ENCODE results near the gene KATNAL1. TPM values are rescaled to one million over a fixed set of nuclear protein-coding genes. Genes with fewer than 3 reads are reported as not detected.
A peak's percentile ranks its signal among the peaks of the same experiment; 100 is the strongest.

The KATNAL1 gene
- total and polyA plus RNA-seq, 10 of the 15 experiments (the other 5 are each of a cell fraction or from before 2014, with no cell fraction given), result 6.5 to 18.7 (median 11.7) TPM

GRCh38 chr13:30157616-30157993 is 149.7 kb downstream of the KATNAL1 start:
- RAD21 ChIA-PET (ENCODE audit: unreplicated experiment), result interaction anchor here (0.5 to 3.9 kb wide), 9 partner anchors 11 to 387 kb away, joined by 3 to 82 read pairs (median 8); no protein-coding TSS in a partner anchor
- TF ChIP-seq ZNF217 (IDR thresholded peaks at IDR 0.05) (no peak), IKZF2 (IDR thresholded peaks at IDR 0.05) (peak; percentile 14 to 42; a peak in 2 of 4 replicates), FOXM1 (IDR thresholded peaks at IDR 0.05; ENCODE audit: low read depth, low read length) (0 out of 2 replicates have a peak, but pooled peaks have one; percentile 20), NR2C1 (IDR thresholded peaks at IDR 0.05) (no peak), CBFB (IDR thresholded peaks at IDR 0.05; ENCODE audit: low read depth) (peak; percentile 46; the same call in 1 of the 2 replicates), SP1 (IDR thresholded peaks at IDR 0.05; ENCODE audit: low read depth, low read length) (no peak), NFIC (IDR thresholded peaks at IDR 0.05; ENCODE audit: low read depth, low read length) (peak; percentile 70; the same call in 1 of the 2 replicates), CREM (IDR thresholded peaks at IDR 0.05; ENCODE audit: low read depth) (peak; percentile 42; the same call in 1 of the 2 replicates), MEF2A (IDR thresholded peaks at IDR 0.05; ENCODE audit: insufficient read depth, low read depth, low read length) (peak; percentile 91), NFXL1 (IDR thresholded peaks at IDR 0.05; ENCODE audit: borderline replicate concordance) (no peak), ETV6 (conservative IDR thresholded peaks at IDR 0.05 in 1 of 2, IDR thresholded peaks at IDR 0.05 in 1 of 2; ENCODE audit: borderline replicate concordance in 1 of 2, low read depth in 1 of 2) (peak in 1 of 2 experiments; percentile 30; a peak in 1 of 4 replicates), JUNB (IDR thresholded peaks at IDR 0.05) (peak; percentile 17; the same call in 1 of the 2 replicates), IKZF1 (conservative IDR thresholded peaks at IDR 0.05) (peak; percentile 60), TCF7 (IDR thresholded peaks at IDR 0.05; ENCODE audit: borderline replicate concordance) (no peak), SKIL (IDR thresholded peaks at IDR 0.05; ENCODE audit: low read depth, poor library complexity, severe bottlenecking) (peak; percentile 24), CREB1 (IDR thresholded peaks at IDR 0.05; ENCODE audit: low read depth) (peak; percentile 47; the same call in 1 of the 2 replicates), MYB (IDR thresholded peaks at IDR 0.05; ENCODE audit: borderline replicate concordance, low read depth, low read length) (no peak), NRF1 (conservative IDR thresholded peaks at IDR 0.05; ENCODE audit: low read depth, low read length) (no peak), SPI1 (IDR thresholded peaks at IDR 0.05; ENCODE audit: borderline replicate concordance, insufficient read depth, low read depth, low read length) (no peak), POLR2AphosphoS5 (IDR thresholded peaks at IDR 0.05; ENCODE audit: low read length) (peak; percentile 28; the same call in 1 of the 2 replicates), RUNX3 (IDR thresholded peaks at IDR 0.05; ENCODE audit: low read length) (peak; percentile 56; the same call in 1 of the 2 replicates), MEF2B (IDR thresholded peaks at IDR 0.05; ENCODE audit: partially characterized antibody, poor library complexity, severe bottlenecking) (peak; percentile 69), EED (IDR thresholded peaks at IDR 0.05; ENCODE audit: low read depth) (peak; percentile 96)

More at GRCh38 chr13:30157616-30157993, 149.7 kb downstream of the KATNAL1 start:
- POLR2A ChIA-PET, result interaction anchor here (1.0 to 2.6 kb wide), 6 partner anchors 10 to 35 kb away, joined by 4 to 21 read pairs (median 6); no protein-coding TSS in a partner anchor
- Histone ChIP-seq H3K36me3 (ENCODE audit: control insufficient read depth in 2 of 2, insufficient read depth in 2 of 2, low read length in 1 of 2) (no peaks in the 10 kb centered on the region), H3K79me2 (ENCODE audit: control insufficient read depth, insufficient read depth, low read length) (no peaks in the 10 kb centered on the region), H3K9ac (ENCODE audit: control insufficient read depth, insufficient read depth, low read length) (peak overlapping the region; percentile 46; the same call in 1 of the 2 replicates), H2AFZ (ENCODE audit: control insufficient read depth, low read depth, low read length) (peak overlapping the region; percentile 56), H3K27ac (ENCODE audit: control insufficient read depth, insufficient read depth) (peak overlapping the region; percentile 20; the same call in 1 of the 2 replicates), H3K4me3 (no peak overlapping the region), H3K9me3 (replicated peaks; ENCODE audit: control insufficient read depth, insufficient read depth, low read length) (no peaks in the 10 kb centered on the region), H3K4me1 (ENCODE audit: control insufficient read depth, insufficient read depth, low read length) (peaks cover 33% of the 10 kb centered on the region), H3K4me2 (ENCODE audit: control insufficient read depth, insufficient read depth) (peak overlapping the region; percentile 88), H3K27me3 (replicated peaks in 1 of 2; ENCODE audit: control insufficient read depth in 2 of 2, insufficient read depth in 2 of 2, low read length in 1 of 2) (no peaks in the 10 kb centered on the region), H4K20me1 (ENCODE audit: control insufficient read depth, insufficient read depth) (no peaks in the 10 kb centered on the region)
- no TSS peak for BruUV-seq (replicated peaks)
- 2% methylated on average over 7 of the region's 7 CpGs for WGBS (ENCODE audit: insufficient coverage, insufficient replicate concordance, low lambda C conversion rate, missing lambda C conversion rate)
- SMC1A ChIA-PET (ENCODE audit: uncharacterized antibody, unreplicated experiment), result interaction anchor here (1.3 to 6.5 kb wide), 7 partner anchors 13 to 213 kb away, joined by 3 to 91 read pairs (median 9); partner anchors contain the start of gene KATNAL1
- intact Hi-C loops (cut with micrococcal nuclease; ENCODE audit: unreplicated experiment), result loop anchor here (1.0 kb wide), 1 partner anchor 11 kb away; no protein-coding TSS in a partner anchor
- CTCF ChIA-PET, result interaction anchor here (0.8 to 5.5 kb wide), 11 partner anchors 11 to 387 kb away, joined by 3 to 93 read pairs (median 3); no protein-coding TSS in a partner anchor
- FAIRE-seq (peak; percentile 89), ATAC-seq (peak; percentile 86), DNase-seq (ENCODE audit: low read depth, low spot score) (peak; percentile 65)
- in situ Hi-C loops (cut with MboI), result no loop called here
